Ramos (cell line): ENCODE results near the gene TJAP1.

Experiments used
- in situ Hi-C: fragments of 300-500 bp; cut with MboI; formaldehyde crosslinking; loops from one replicate; pipeline ENCODE4 v1.14.3; 2022; ENCODE audit warnings: low sequenced_read_pairs; ENCODE audit not compliant: unreplicated experiment

Gene TJAP1

GRCh38 chr6:43499028-43499815 lies 21.9 kb downstream of the TJAP1 start:
- in situ Hi-C loops = no loop called here

GRCh38 chr6:43500921-43501320 lies 23.6 kb downstream of the TJAP1 start:
- in situ Hi-C loops = loop anchor here (5.0 kb wide), 1 partner anchor 239 kb away; no protein-coding TSS in a partner anchor

- in situ Hi-C loops = loop anchor here (5.0 kb wide), 1 partner anchor 240 kb away; no protein-coding TSS in a partner anchor
Measured at GRCh38 chr6:43502666-43503065, 25.3 kb downstream of the TJAP1 start.

GRCh38 chr6:43503443-43503842 lies 26.1 kb downstream of the TJAP1 start:
- in situ Hi-C loops = loop anchor here (5.0 kb wide), 1 partner anchor 241 kb away; no protein-coding TSS in a partner anchor

- in situ Hi-C loops = loop anchor here (5.0 kb wide), 1 partner anchor 243 kb away; no protein-coding TSS in a partner anchor
Measured at GRCh38 chr6:43504756-43505593, 27.6 kb downstream of the TJAP1 start.

- in situ Hi-C loops = no loop called here
Measured at GRCh38 chr6:43505718-43506117, 28.3 kb downstream of the TJAP1 start.

GRCh38 chr6:43506171-43506570 lies 28.8 kb downstream of the TJAP1 start:
- in situ Hi-C loops = no loop called here

- in situ Hi-C loops = no loop called here
Measured at GRCh38 chr6:43506667-43507471, 29.5 kb downstream of the TJAP1 start.

GRCh38 chr6:43508481-43509141 lies 31.2 kb downstream of the TJAP1 start:
- in situ Hi-C loops = no loop called here

GRCh38 chr6:43509142-43509983 lies 32.0 kb downstream of the TJAP1 start:
- in situ Hi-C loops = no loop called here

GRCh38 chr6:43509984-43510826 lies 32.8 kb downstream of the TJAP1 start, which contains the start of gene LRRC73:
Gene LRRC73, minus strand, starts transcription at chr6:43510346. Its CDS starts 561 bp downstream, at chr6:43509785.
- in situ Hi-C loops = no loop called here

GRCh38 chr6:43510827-43511163 lies 33.4 kb downstream of the TJAP1 start:
- in situ Hi-C loops = no loop called here

- in situ Hi-C loops = no loop called here
Measured at GRCh38 chr6:43511824-43512415, 34.5 kb downstream of the TJAP1 start.

- in situ Hi-C loops = no loop called here
Measured at GRCh38 chr6:43515808-43516207, 38.4 kb downstream of the TJAP1 start.

GRCh38 chr6:43516367-43516696 lies 39.0 kb downstream of the TJAP1 start:
- in situ Hi-C loops = no loop called here

GRCh38 chr6:43516697-43517504 lies 39.5 kb downstream of the TJAP1 start, which contains the start of the genes POLR1C and YIPF3:
Gene POLR1C, plus strand, starts transcription at chr6:43517089. Its CDS starts 21 bp downstream, at chr6:43517110.
Gene YIPF3, minus strand, starts transcription at chr6:43516926. Its CDS starts 119 bp downstream, at chr6:43516807.
- in situ Hi-C loops = no loop called here
